Smooth muscle cell (in vitro differentiated cells): ENCODE measurements around the gene HDHD3. TPM values are rescaled to one million over a fixed set of nuclear protein-coding genes. Genes with fewer than 3 reads are reported as not detected.

Experiments
- DNase-seq: peaks from one replicate; lab custom pipeline; 2025; ENCODE audit not compliant: unreplicated experiment; lab: John Stamatoyannopoulos, UW
- H2AFZ ChIP-seq: fragments of 200-600 bp; sonication (generic); 2 replicates; pipeline ENCODE4 v1.6.0; 2016; ENCODE audit warnings: antibody characterized with exemption, low read depth, mild to moderate bottlenecking
- H3F3A ChIP-seq: fragments of 200-600 bp; sonication (generic); 2 replicates; pipeline ENCODE4 v1.6.0; 2017; ENCODE audit warnings: antibody characterized with exemption, low read depth
- H3K27ac ChIP-seq: fragments of 200-600 bp; sonication (generic); 2 replicates; pipeline ENCODE4 v1.5.1; 2016; ENCODE audit warnings: low read depth, mild to moderate bottlenecking
- H3K27me3 ChIP-seq: fragments of 200-600 bp; sonication (generic); 2 replicates; pipeline ENCODE4 v1.6.1; 2016; ENCODE audit warnings: low read depth, mild to moderate bottlenecking
- H3K36me3 ChIP-seq: fragments of 200-600 bp; sonication (generic); 2 replicates; pipeline ENCODE4 v1.5.1; 2016; ENCODE audit warnings: low read depth
- H3K4me1 ChIP-seq: fragments of 200-600 bp; sonication (generic); 2 replicates; pipeline ENCODE4 v1.5.1; 2016; ENCODE audit warnings: low read depth
- H3K4me2 ChIP-seq: fragments of 200-600 bp; sonication (generic); 2 replicates; pipeline ENCODE4 v1.6.0; 2016; ENCODE audit warnings: mild to moderate bottlenecking
- H3K4me3 ChIP-seq: fragments of 200-600 bp; sonication (generic); 2 replicates; pipeline ENCODE4 v1.5.1; 2016; ENCODE audit warnings: mild to moderate bottlenecking
- H3K79me2 ChIP-seq: fragments of 200-600 bp; sonication (generic); 2 replicates; pipeline ENCODE4 v1.6.0; 2016; ENCODE audit warnings: low read depth, mild to moderate bottlenecking
- H3K9ac ChIP-seq: fragments of 200-600 bp; sonication (generic); 2 replicates; pipeline ENCODE4 v1.6.0; 2016; ENCODE audit warnings: low read depth
- H3K9me3 ChIP-seq: fragments of 200-600 bp; sonication (generic); replicated peaks from 2 replicates; pipeline ENCODE4 v1.5.1; 2016; ENCODE audit warnings: low read depth
- H4K20me1 ChIP-seq: fragments of 200-600 bp; sonication (generic); 2 replicates; pipeline ENCODE4 v1.6.0; 2016; ENCODE audit warnings: low read depth
- WGBS: methylation state at CpG from one replicate; pipeline ENCODE4 v1.1.7; 2016; ENCODE audit warnings: low lambda C conversion rate; 5-methylcytosine and 5-hydroxymethylcytosine counted together
- polyA plus RNA-seq: library from polyadenylated mRNA; unstranded; fragments of >200 nt; fragmentation: Nextera tagmentation; extraction: Ambion mirVana; gene quantifications from 2 replicates; pipeline ENCODE4 v1.2.1, GENCODE V29; 2016
- total RNA-seq: library from RNA; depleted of rRNA; stranded (reverse); fragments of >200 nt; gene quantifications from 2 replicates; pipeline ENCODE4 v1.2.3, GENCODE V29; 2014
- TF ChIP-seq, protein P1 (sequence below): fragments of 200-600 bp; sonication (generic); IDR thresholded peaks from 2 replicates; pipeline ENCODE4 v1.5.1; 2017; ENCODE audit warnings: borderline replicate concordance, mild to moderate bottlenecking, antibody characterized with exemption; ENCODE audit not compliant: insufficient read depth, poor library complexity, severe bottlenecking

The HDHD3 gene
- total and polyA plus RNA-seq, 2 experiments from 2014 or later: 2.9 to 12.5 TPM

GRCh38 chr9:113360242-113360842 is 16.4 kb downstream of the HDHD3 start:
- no peak for DNase-seq
- WGBS: 90% methylated on average over 15 of the region's 15 CpGs
- TF ChIP-seq, protein P1, sequence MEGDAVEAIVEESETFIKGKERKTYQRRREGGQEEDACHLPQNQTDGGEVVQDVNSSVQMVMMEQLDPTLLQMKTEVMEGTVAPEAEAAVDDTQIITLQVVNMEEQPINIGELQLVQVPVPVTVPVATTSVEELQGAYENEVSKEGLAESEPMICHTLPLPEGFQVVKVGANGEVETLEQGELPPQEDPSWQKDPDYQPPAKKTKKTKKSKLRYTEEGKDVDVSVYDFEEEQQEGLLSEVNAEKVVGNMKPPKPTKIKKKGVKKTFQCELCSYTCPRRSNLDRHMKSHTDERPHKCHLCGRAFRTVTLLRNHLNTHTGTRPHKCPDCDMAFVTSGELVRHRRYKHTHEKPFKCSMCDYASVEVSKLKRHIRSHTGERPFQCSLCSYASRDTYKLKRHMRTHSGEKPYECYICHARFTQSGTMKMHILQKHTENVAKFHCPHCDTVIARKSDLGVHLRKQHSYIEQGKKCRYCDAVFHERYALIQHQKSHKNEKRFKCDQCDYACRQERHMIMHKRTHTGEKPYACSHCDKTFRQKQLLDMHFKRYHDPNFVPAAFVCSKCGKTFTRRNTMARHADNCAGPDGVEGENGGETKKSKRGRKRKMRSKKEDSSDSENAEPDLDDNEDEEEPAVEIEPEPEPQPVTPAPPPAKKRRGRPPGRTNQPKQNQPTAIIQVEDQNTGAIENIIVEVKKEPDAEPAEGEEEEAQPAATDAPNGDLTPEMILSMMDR: no peak
- Histone ChIP-seq H4K20me1 (no peaks in the 10 kb centered on the region), H3K4me3 (no peak overlapping the region), H3F3A (no peaks in the 10 kb centered on the region), H3K9ac (no peak overlapping the region), H3K36me3 (no peaks in the 10 kb centered on the region), H3K27ac (no peak overlapping the region), H3K27me3 (no peaks in the 10 kb centered on the region), H3K9me3 (no peaks in the 10 kb centered on the region), H2AFZ (no peak overlapping the region), H3K4me1 (no peaks in the 10 kb centered on the region), H3K79me2 (no peaks in the 10 kb centered on the region), H3K4me2 (no peak overlapping the region)

DNA sequence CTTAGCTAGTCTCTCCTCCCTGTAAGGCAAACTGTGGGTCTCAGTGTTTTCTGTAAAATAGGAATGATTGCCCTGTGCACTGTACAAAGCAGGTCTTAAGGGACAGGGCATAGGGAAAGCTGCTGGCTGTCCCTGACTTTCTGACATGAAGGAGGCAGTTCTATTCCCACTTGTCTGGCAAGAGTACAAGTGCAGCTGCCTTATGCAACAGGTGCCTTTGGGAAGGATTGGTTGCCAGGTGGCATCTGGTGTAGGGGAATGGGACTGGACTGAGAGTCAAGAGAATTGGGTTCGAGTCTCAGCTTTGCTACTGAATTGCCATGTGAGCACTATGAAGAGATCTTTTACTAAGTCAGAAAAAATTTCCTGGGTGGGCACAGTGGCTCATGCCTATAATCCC is 17.4 kb downstream of the HDHD3 start:
- Histone ChIP-seq H3K27me3 (no peaks in the 10 kb centered on the region), H4K20me1 (no peaks in the 10 kb centered on the region), H3K36me3 (no peaks in the 10 kb centered on the region), H3K27ac (no peak overlapping the region), H3K9me3 (no peaks in the 10 kb centered on the region), H3K9ac (no peak overlapping the region), H3K4me2 (no peak overlapping the region), H3F3A (no peaks in the 10 kb centered on the region), H3K4me3 (no peak overlapping the region), H2AFZ (no peak overlapping the region), H3K79me2 (no peaks in the 10 kb centered on the region), H3K4me1 (no peaks in the 10 kb centered on the region)
- TF ChIP-seq, protein P1: no peak
- no peak for DNase-seq
- WGBS: 100% methylated on average over 1 of the region's 1 CpG

GRCh38 chr9:113356686-113357292 is 20.0 kb downstream of the HDHD3 start:
- Histone ChIP-seq H3K4me1 (no peaks in the 10 kb centered on the region), H3K79me2 (no peaks in the 10 kb centered on the region), H3K9ac (no peak overlapping the region), H3K4me2 (no peak overlapping the region), H3K9me3 (no peaks in the 10 kb centered on the region), H3F3A (no peaks in the 10 kb centered on the region), H3K27ac (no peak overlapping the region), H3K4me3 (no peak overlapping the region), H2AFZ (no peak overlapping the region), H3K27me3 (peaks cover 4% of the 10 kb centered on the region), H3K36me3 (no peaks in the 10 kb centered on the region), H4K20me1 (no peaks in the 10 kb centered on the region)
- no peak for DNase-seq
- WGBS: 94% methylated on average over 7 of the region's 7 CpGs
- TF ChIP-seq, protein P1: no peak
